Activated naive CD4-positive, alpha-beta T cell treated with anti-CD3 and anti-CD28 coated beads for 36 hours (primary cell): ENCODE results near the gene ZEB2. TPM values are rescaled to one million over a fixed set of nuclear protein-coding genes. Genes with fewer than 3 reads are reported as not detected.
"Not testable (repeated sequence)": the region's sequence is repeated elsewhere in the genome, so short reads cannot be mapped to it uniquely, and the experiment has no call there.

Experiments
- CTCF ChIA-PET: fragments of 350-600 bp; sonication (Branson Sonifier 250); formaldehyde crosslinking; loops from one replicate; lab custom pipeline; 2021; ENCODE audit warnings: antibody characterized with exemption; lab: Charles Lee
- DNase-seq: peaks from one replicate; pipeline ENCODE4 v3.0.0-alpha.2; 2020
- H3K27ac Mint-ChIP-seq: one replicate; pipeline ENCODE4 v1.8.0; 2021; ENCODE audit warnings: mild to moderate bottlenecking, mixed read lengths
- H3K27me3 Mint-ChIP-seq: one replicate; pipeline ENCODE4 v1.8.0; 2021; ENCODE audit warnings: low read depth, mixed read lengths
- H3K36me3 Mint-ChIP-seq: one replicate; pipeline ENCODE4 v1.8.0; 2021; ENCODE audit warnings: low read depth, mixed read lengths
- H3K4me1 Mint-ChIP-seq: one replicate; pipeline ENCODE4 v1.8.0; 2021; ENCODE audit warnings: low read depth, mixed read lengths
- H3K4me3 Mint-ChIP-seq: one replicate; pipeline ENCODE4 v1.8.0; 2021; ENCODE audit warnings: mild to moderate bottlenecking, moderate library complexity, mixed read lengths
- H3K9me3 Mint-ChIP-seq: one replicate; pipeline ENCODE4 v1.8.0; 2021; ENCODE audit warnings: mixed read lengths
- intact Hi-C: fragments of 100-400 bp; cut with micrococcal nuclease; formaldehyde crosslinking; loops from one replicate; pipeline ENCODE4 v1.15.1; 2023
- total RNA-seq, 2 experiments: library from RNA; stranded (reverse); gene quantifications; one replicate each; pipeline ENCODE4 v1.2.3, GENCODE V29; 2021

Gene ZEB2
- total RNA-seq, 2 experiments from 2014 or later: 4.3 to 4.9 TPM

DNA sequence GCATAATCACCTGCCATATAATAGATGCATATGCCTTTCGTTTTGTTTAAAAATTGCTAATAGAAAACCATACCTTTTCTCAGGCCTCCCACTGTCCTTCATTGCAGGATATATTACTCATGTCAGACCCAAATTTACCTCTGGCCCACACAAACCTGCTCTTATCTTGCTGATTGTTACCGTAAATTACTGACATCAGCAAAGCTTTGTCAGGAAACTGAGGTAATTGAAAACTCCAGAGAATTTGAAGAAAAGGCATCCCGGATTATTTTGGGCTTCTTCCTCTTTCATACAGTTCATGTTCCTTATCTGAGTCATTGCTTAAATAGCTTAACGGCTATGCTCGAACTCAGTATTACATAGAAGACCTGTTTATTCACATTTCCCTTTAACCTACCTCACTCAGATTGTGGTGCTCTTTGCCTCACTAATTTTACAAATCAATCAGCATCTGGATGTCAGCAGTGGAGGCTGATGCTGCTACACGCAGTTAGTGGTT is 145.7 kb downstream of the ZEB2 start:
- Mint-ChIP-seq H3K27me3 (peaks cover 14% of the 10 kb centered on the region), H3K27ac (no peak overlapping the region), H3K36me3 (no peaks in the 10 kb centered on the region), H3K9me3 (no peaks in the 10 kb centered on the region), H3K4me3 (no peak overlapping the region), H3K4me1 (peaks cover 11% of the 10 kb centered on the region)
- DNase-seq: no peak
- CTCF ChIA-PET: no interaction called here
- intact Hi-C loops: no loop called here

DNA sequence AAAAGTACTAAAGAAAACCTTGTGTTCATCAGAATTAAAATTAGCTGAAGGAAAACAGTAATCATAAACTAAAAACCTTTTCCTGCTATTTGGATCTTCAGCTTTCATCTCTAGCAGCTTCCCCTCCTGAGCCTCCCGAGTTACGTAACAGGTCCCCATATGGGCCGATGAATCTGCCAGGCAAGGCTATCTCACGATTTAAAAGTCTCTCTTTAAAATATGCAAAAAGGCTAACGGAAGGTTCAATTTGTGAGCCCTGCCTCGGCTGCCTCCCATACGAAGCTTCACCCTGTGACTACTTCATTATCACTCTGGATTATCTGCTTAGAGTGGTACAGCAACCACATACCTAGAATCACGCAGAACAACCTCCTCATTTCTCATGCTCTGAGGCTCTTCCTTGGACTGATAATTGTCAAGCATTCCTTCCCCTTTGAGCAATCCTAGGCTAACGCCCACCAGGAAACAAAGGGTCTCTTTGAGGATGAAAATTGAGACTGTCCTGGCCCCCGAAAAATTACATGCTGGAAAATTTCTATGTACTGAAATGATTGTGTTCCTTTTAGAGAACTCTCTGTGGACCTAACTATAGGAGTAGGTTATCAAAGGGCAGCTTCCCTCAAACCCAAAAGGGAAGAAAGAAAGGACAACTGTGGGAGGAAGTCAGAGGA is 147.4 kb downstream of the ZEB2 start:
- Mint-ChIP-seq H3K36me3 (no peaks in the 10 kb centered on the region), H3K27ac (no peak overlapping the region), H3K4me1 (peaks cover 7% of the 10 kb centered on the region), H3K4me3 (no peak overlapping the region), H3K27me3 (peaks cover 13% of the 10 kb centered on the region), H3K9me3 (no peaks in the 10 kb centered on the region)
- CTCF ChIA-PET: interaction anchor here (0.6 kb wide), 1 partner anchor 758 kb away, joined by 4 read pairs; no protein-coding TSS in a partner anchor
- intact Hi-C loops: no loop called here
- no peak for DNase-seq

DNA sequence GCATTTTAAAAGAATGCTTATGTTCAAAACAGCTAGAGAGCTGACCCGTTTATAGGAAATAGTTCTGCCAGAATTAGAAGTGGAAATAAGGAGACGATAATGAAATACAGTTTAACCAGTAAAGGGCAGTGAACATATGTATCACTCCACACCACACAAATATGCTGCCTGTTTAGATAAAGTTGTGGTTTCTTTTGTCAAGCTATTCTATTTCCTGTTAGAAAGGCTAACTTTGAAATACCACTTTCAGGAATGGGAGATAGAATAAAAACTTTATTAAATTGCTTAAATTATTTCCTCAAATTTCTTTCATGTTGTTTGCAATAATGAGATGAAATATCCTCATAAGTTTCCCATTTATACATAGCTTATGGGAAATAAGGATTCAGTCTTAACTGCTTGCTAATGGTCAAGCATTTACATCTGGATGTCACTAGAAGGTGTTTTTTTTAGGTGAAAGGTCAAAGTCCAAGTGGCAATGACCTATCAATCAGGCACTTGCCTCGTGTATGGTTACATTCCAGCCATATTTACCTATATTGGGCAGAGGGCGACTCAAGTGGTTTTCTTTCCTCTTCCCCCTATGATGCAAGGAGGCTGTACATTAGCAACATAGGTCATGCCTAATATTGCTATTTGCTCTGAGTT is 148.9 kb downstream of the ZEB2 start:
- CTCF ChIA-PET: interaction anchor here (0.9 kb wide), 1 partner anchor 1209 kb away, joined by 3 read pairs; no protein-coding TSS in a partner anchor
- Mint-ChIP-seq H3K4me1 (peaks cover 5% of the 10 kb centered on the region), H3K9me3 (no peaks in the 10 kb centered on the region), H3K27me3 (peaks cover 12% of the 10 kb centered on the region), H3K4me3 (no peak overlapping the region), H3K36me3 (no peaks in the 10 kb centered on the region), H3K27ac (no peak overlapping the region)
- no peak for DNase-seq
- intact Hi-C loops: no loop called here

DNA sequence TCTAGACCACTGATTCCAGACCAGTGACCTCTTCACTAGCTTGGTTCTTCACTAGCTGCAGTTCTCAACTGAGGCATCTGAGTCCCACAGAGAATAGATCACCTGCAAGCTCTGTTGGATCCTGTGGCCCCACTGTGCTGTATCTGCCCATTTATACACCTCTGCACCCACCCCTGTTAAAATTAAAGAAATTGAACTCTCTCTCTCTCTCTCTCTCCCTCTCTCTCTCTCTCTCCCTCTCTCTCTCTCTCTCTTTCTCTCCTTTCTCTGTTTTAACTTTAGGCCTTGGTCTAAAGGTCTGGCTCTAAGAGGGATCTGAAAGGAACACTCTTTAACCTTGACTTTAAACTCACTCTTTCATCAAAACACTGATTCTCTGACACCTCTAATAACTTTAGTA is 150.5 kb downstream of the ZEB2 start:
- H3K27me3 Mint-ChIP-seq: peaks cover 6% of the 10 kb centered on the region
- intact Hi-C loops: no loop called here
- H3K4me1 Mint-ChIP-seq: peaks cover 5% of the 10 kb centered on the region
- no peaks in the 10 kb centered on the region for H3K36me3 Mint-ChIP-seq
- H3K27ac Mint-ChIP-seq: no peak overlapping the region
- H3K4me3 Mint-ChIP-seq: no peak overlapping the region
- DNase-seq: no peak
- H3K9me3 Mint-ChIP-seq: no peaks in the 10 kb centered on the region
- CTCF ChIA-PET: no interaction called here

DNA sequence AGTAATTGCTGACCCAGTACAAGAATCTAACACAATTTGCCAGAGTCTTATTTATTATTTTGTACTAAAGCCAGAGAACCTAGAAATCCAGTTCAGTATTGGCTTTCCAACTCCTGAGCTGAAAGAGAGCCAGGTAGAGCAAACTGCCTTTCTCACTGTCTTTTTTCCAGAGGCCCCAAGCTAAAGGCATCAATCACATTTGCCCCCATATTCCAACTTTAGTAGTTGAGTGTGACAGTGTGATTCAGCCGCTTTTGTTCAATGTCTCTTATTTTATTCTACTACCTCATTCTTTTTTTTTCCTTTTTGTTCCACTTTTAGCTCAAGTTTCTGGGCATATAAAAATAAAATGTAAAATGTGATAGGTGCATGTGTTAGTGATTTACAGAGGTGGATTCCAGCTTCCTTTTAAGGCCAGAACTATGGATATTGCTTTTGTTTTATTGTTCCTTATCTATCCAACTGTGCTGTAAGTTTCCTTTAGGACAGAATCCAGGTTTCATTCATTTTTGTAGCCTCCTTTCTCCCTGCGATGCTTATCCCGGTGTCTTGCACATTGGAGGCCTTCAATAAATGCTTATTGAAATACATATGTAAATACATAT is 153.0 kb downstream of the ZEB2 start:
- no peak overlapping the region for H3K27ac Mint-ChIP-seq
- CTCF ChIA-PET: no interaction called here
- DNase-seq: no peak

DNA sequence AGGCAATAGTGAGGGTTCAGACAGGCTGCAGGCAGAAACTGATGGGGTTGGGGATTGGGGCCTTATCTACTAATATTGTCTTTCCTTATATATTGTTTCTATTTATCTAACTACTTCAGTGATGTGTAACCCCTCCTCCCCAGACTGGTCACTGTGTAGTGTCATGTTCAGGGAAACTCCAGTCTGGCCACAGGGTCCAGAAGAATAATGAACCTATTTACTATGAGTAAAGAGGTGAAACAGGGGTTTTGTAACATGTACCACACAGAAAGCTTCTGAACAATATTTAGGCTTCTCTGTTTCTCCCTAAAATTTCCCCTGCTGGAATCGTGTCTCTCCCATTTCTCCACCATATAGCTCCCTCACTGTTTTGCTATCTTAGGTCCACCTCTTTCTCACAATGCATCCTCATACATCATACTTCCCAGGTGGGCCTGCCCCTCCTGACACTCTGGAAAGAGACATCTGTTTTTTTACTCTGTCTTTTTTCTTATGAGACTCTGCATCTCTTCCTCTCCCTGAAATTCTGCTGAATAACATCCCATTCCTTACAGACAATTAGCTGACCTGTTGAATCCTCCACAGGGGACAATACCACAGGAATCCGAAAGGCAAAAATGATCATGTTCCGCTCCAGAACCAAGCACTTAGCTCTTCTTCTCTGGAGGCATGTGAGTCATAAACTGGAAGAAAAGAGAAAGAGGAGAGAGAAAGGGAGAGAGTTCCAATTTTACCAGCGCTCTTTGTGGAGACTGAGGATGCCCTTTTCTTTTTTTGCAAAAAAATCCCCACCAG is 154.8 kb downstream of the ZEB2 start:
- no peak overlapping the region for H3K27ac Mint-ChIP-seq

More for the DNA sequence above, 153.0 kb downstream of the ZEB2 start:
- H3K4me1 Mint-ChIP-seq: peaks cover 3% of the 10 kb centered on the region
- intact Hi-C loops: no loop called here
- no peaks in the 10 kb centered on the region for H3K27me3 Mint-ChIP-seq
- no peaks in the 10 kb centered on the region for H3K9me3 Mint-ChIP-seq
- H3K36me3 Mint-ChIP-seq: no peaks in the 10 kb centered on the region
- H3K4me3 Mint-ChIP-seq: no peak overlapping the region

DNA sequence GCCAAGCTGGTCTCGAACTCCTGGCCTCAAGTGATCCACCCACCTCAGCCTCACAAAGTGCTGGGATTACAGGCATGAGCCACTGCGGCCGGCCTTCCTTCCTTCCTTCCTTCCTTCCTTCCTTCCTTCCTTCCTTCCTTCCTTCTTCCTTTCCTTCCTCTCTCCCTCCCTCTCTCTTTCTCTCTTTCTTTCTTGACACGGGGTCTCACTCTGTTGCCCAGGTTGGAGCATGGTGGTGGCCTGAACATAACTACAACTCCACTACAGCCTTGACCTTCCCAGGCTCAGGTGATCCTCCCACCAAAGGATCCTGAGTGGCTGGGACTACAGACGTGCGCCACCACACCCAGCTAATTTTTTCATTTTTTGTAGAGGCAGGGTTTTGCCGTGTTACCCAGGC is 155.7 kb downstream of the ZEB2 start:
- H3K27ac Mint-ChIP-seq, CTCF ChIA-PET: not testable (repeated sequence)

More for the DNA sequence above, 154.8 kb downstream of the ZEB2 start:
- Mint-ChIP-seq H3K36me3 (no peaks in the 10 kb centered on the region), H3K4me3 (no peak overlapping the region), H3K27me3 (no peaks in the 10 kb centered on the region), H3K4me1 (no peaks in the 10 kb centered on the region), H3K9me3 (no peaks in the 10 kb centered on the region)
- CTCF ChIA-PET: no interaction called here
- DNase-seq: no peak
- intact Hi-C loops: no loop called here

DNA sequence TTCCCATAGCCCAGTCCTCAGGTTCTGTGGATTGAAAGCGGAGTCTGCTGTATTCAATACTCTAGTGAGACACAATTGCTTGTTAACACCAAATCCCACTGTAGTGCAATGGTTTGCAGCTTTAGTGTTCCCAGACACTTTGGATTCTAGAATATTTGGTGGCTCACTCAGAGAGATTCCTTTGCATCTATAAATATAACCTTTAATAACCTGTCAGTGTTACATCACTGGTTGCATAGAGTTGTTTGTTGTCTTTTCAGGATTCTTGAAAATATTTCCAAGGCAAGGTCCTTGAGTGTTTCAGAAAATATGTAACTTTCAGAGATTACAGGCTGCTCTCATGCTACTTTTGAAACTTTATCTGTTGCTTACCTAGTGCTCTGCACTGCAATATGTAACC is 157.5 kb downstream of the ZEB2 start:
- Mint-ChIP-seq H3K9me3 (no peaks in the 10 kb centered on the region), H3K4me3 (no peak overlapping the region), H3K36me3 (no peaks in the 10 kb centered on the region), H3K4me1 (peaks cover 16% of the 10 kb centered on the region), H3K27me3 (no peaks in the 10 kb centered on the region), H3K27ac (no peak overlapping the region)
- CTCF ChIA-PET: no interaction called here
- no peak for DNase-seq
- intact Hi-C loops: no loop called here

More for the DNA sequence above, 155.7 kb downstream of the ZEB2 start:
- intact Hi-C loops, DNase-seq, H3K36me3 Mint-ChIP-seq, H3K9me3 Mint-ChIP-seq, H3K4me3 Mint-ChIP-seq, H3K27me3 Mint-ChIP-seq, H3K4me1 Mint-ChIP-seq: not testable (repeated sequence)

DNA sequence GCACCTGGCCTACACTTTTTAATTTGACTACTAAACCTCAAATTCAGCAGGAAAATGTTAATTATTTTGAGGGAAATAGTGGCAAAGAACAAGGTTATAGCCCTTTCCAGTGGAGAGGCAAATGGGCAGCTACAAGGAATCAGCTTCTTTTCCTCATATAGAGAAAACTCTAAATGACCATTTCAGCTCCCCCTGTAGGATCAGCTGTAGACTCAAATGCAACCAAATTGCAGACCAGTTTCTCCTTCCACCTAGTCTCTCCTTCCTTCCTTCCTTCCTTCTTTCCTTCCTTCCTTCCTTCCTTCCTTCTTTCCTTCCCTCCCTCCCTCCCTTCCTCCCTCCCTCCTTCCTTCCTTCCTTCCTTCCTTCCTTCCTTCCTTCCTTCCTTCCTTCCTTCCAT is 158.2 kb downstream of the ZEB2 start:
- Mint-ChIP-seq H3K4me1 (peaks cover 17% of the 10 kb centered on the region), H3K27me3 (no peaks in the 10 kb centered on the region), H3K9me3 (no peaks in the 10 kb centered on the region), H3K4me3 (no peak overlapping the region), H3K27ac (no peak overlapping the region), H3K36me3 (no peaks in the 10 kb centered on the region)
- CTCF ChIA-PET: no interaction called here
- intact Hi-C loops: no loop called here
- no peak for DNase-seq

DNA sequence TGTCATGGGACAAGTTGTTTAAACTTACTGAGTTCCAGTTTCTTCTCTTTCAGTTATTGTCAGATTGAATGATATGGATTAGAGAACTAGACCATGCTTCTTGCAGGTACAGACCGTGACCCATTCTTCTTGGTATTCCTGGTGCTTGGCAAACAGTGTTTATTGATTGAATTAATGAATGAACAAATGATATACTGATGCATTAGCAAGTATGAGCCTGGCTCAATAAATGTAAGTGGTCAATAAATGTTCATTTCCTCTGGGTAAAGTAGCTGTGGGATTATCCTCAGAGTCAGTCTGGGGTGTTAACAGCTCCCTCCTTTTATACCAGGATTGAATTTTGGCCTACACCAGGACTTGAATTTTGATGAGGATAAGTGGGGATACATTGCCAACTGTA is 160.2 kb downstream of the ZEB2 start:
- CTCF ChIA-PET: no interaction called here
- intact Hi-C loops: no loop called here
- Mint-ChIP-seq H3K9me3 (no peaks in the 10 kb centered on the region), H3K4me1 (peaks cover 18% of the 10 kb centered on the region), H3K27me3 (no peaks in the 10 kb centered on the region), H3K4me3 (no peak overlapping the region), H3K36me3 (no peaks in the 10 kb centered on the region), H3K27ac (no peak overlapping the region)
- no peak for DNase-seq

DNA sequence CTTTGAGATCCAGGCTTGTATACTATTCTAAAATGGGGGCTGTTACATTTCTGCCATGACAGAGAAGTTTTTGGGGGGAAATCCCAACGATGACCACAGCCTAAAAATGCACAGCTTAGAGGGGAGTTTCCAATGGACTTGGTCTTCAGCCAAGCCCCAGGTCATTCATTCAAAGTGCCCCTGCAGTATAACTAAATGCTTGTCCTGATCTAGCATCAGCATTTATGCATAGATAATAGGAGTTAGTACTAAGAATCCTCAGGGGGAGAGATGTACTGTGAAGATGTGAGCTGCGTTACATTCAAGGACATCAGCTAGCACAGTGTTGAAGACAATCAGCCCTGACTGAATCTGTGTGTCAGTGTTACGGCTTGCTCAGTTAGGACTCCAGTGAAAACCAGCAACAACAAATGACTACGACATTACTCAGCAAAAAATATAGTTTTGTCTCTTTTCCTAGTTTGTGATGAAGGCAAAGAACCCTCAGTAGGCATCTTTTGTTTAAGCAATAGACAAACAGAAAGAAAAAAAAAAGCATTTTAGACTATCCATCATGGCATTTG is 160.9 kb downstream of the ZEB2 start:
- Mint-ChIP-seq H3K4me3 (no peak overlapping the region), H3K4me1 (peaks cover 18% of the 10 kb centered on the region)

More for the DNA sequence above, 160.9 kb downstream of the ZEB2 start:
- intact Hi-C loops: loop anchor here (1.0 kb wide), 5 partner anchors 24 to 176 kb away; no protein-coding TSS in a partner anchor
- Mint-ChIP-seq H3K9me3 (no peaks in the 10 kb centered on the region), H3K36me3 (no peaks in the 10 kb centered on the region), H3K27ac (peak overlapping the region; percentile 7), H3K27me3 (no peaks in the 10 kb centered on the region)
- peak; percentile 38 for DNase-seq
- CTCF ChIA-PET: no interaction called here
